ENCODE results near the gene SSTR5. TPM values are rescaled to one million over a fixed set of nuclear protein-coding genes. Genes with fewer than 3 reads are reported as not detected.

SSTR5 gene
- total and polyA plus RNA-seq, 2 of the 4 experiments (the other 2 are of a cell fraction) = not detected

DNA sequence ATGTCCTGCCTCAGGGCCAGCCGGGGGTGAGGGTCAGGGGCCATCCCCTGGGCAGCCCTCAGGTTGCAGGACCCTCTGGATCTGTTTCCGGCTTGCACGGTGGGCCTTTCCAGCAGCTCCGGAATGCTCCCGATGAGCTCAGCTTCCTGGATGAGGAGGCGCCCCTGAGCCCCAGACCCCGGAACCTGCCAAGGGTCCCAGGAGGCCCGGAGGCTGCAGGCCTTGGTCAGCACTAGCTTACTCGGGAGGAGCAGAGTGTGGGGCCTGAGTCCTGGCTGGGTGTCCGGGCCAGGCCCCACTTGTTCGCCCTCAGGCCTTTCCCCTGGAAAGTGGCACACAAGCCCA is 31.1 kb downstream of the SSTR5 start (continued):
- TF ChIP-seq, protein P1, sequence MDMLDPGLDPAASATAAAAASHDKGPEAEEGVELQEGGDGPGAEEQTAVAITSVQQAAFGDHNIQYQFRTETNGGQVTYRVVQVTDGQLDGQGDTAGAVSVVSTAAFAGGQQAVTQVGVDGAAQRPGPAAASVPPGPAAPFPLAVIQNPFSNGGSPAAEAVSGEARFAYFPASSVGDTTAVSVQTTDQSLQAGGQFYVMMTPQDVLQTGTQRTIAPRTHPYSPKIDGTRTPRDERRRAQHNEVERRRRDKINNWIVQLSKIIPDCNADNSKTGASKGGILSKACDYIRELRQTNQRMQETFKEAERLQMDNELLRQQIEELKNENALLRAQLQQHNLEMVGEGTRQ (IDR thresholded peaks at IDR 0.05; ENCODE audit: low read depth, low read length) = no peak

DNA sequence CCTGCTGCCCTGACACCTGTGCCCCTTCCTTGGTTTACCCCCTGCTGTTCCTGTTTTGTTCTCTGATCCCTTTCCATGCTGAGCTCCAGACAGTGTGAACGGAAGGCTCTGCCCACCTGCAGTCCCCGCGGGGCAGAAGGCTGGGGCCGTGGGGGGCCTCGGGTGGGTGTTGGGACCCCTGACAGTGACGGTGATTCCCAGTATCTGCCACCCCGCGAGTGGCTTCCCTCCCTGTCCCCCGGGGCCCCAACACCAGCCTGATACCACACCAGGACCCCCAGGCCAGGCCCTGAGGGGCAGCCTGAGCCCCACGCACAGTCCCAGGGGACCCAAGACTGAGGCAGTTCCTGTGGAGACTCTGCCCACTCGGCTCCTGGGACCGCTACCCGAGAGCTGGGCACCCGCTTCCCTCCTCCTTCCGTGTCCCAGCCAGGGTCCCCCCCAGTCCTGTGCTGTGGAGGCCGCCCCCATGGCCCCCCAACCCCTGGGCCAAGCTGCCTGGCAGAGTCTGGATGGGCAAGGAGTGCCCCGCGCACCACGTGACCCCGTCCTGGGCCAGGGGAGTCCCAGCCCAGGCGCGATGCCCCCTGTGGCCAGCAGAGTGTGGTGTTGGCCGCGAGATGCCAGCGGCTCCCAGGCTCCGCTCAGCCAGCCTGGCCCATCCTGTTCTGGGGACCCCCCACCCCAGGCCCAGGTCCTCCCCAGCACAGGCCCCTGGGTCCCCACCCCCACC is 33.5 kb downstream of the SSTR5 start:
- BruUV-seq (replicated peaks) = no TSS peak
- dilution Hi-C loops (cut with HindIII; ENCODE audit: low sequenced_read_pairs, unreplicated experiment) = no loop called here
- intact Hi-C loops (cut with micrococcal nuclease) = loop anchor here (1.0 kb wide), 1 partner anchor 88 kb away; no protein-coding TSS in a partner anchor

More for the DNA sequence above, 33.5 kb downstream of the SSTR5 start:
- Histone ChIP-seq H3K27ac (ENCODE audit: insufficient read depth, low read length) (no peak overlapping the region), H2BK15ac (ENCODE audit: low read depth, low read length) (no peak overlapping the region), H4K20me1 (ENCODE audit: insufficient read depth, low read length) (no peaks in the 10 kb centered on the region; the same call in 1 of the 2 replicates), H3K27me3 (ENCODE audit: control insufficient read depth, insufficient read depth, low read length) (peaks cover 47% of the 10 kb centered on the region), H2BK120ac (ENCODE audit: low read depth, low read length) (no peak overlapping the region), H3K79me1 (ENCODE audit: low read depth in 1 of 2, low read length in 2 of 2) (no peaks in the 10 kb centered on the region), H2AK5ac (ENCODE audit: low read depth, low read length) (no peak overlapping the region), H3K4me2 (ENCODE audit: low read depth, low read length) (no peak overlapping the region), H4K5ac (ENCODE audit: low read depth, low read length) (no peak overlapping the region), H2AFZ (replicated peaks; ENCODE audit: low read length, poor library complexity) (peak overlapping the region; percentile 81), H3K14ac (replicated peaks; ENCODE audit: low read depth, low read length) (no peak overlapping the region), H2AK9ac (replicated peaks; ENCODE audit: low read depth, low read length, poor library complexity) (peak overlapping the region; percentile 72), H3K4me1 (ENCODE audit: control insufficient read depth, insufficient read depth, low read length) (0 out of 2 replicates have a peak, but pooled peaks cover 2% of the 10 kb centered on the region), H3K9me1 (ENCODE audit: insufficient read depth, low read length) (no peaks in the 10 kb centered on the region), H3K9ac (ENCODE audit: low read depth, low read length) (no peak overlapping the region), H3K56ac (ENCODE audit: extremely low read depth, insufficient read depth, low read length) (no peak overlapping the region), H3K23ac (ENCODE audit: low read depth, low read length) (no peak overlapping the region), H3K36me3 (ENCODE audit: control insufficient read depth, insufficient read depth, low read length) (no peaks in the 10 kb centered on the region), H3K4ac (ENCODE audit: low read depth, low read length) (no peak overlapping the region), H3K18ac (ENCODE audit: low read depth, low read length) (no peak overlapping the region), H4K8ac (ENCODE audit: low read depth in 2 of 2, low read length in 2 of 2) (no peak overlapping the region), H2BK5ac (ENCODE audit: low read depth, low read length, poor library complexity, severe bottlenecking) (no peak overlapping the region), H4K91ac (ENCODE audit: insufficient read depth, low read depth, low read length) (no peak overlapping the region), H2BK20ac (ENCODE audit: low read depth, low read length) (no peak overlapping the region), H3K4me3 (ENCODE audit: insufficient read depth, low read depth, low read length) (no peak overlapping the region), H3K9me3 (ENCODE audit: control insufficient read depth, insufficient read depth, low read length) (no peaks in the 10 kb centered on the region)
- peak; percentile 33 for DNase-seq
- CTCF ChIA-PET = no interaction called here
- peak; percentile 94 for ATAC-seq (ENCODE audit: low read depth)
- in situ Hi-C loops (cut with MboI; ENCODE audit: low sequenced_read_pairs) = no loop called here
- TF ChIP-seq RAD21 (IDR thresholded peaks at IDR 0.05; ENCODE audit: low read length) (peak; percentile 98), MAZ (IDR thresholded peaks at IDR 0.05; ENCODE audit: borderline replicate concordance, low read depth, low read length) (peak; percentile 65; the same call in 1 of the 2 replicates), CHD1 (IDR thresholded peaks at IDR 0.05; ENCODE audit: low read depth, low read length) (no peak), SMC3 (IDR thresholded peaks at IDR 0.05; ENCODE audit: low read depth, low read length) (peak; percentile 99), NFE2L2 (IDR thresholded peaks at IDR 0.05; ENCODE audit: low read depth, low read length) (no peak), POLR2A (IDR thresholded peaks at IDR 0.05; ENCODE audit: low read depth, low read length) (0 out of 2 replicates have a peak, but pooled peaks have one; percentile 29)
- TF ChIP-seq, protein P1 (IDR thresholded peaks at IDR 0.05; ENCODE audit: low read depth, low read length) = peak; percentile 97
- TF ChIP-seq, protein P2, sequence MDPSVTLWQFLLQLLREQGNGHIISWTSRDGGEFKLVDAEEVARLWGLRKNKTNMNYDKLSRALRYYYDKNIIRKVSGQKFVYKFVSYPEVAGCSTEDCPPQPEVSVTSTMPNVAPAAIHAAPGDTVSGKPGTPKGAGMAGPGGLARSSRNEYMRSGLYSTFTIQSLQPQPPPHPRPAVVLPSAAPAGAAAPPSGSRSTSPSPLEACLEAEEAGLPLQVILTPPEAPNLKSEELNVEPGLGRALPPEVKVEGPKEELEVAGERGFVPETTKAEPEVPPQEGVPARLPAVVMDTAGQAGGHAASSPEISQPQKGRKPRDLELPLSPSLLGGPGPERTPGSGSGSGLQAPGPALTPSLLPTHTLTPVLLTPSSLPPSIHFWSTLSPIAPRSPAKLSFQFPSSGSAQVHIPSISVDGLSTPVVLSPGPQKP (IDR thresholded peaks at IDR 0.05; ENCODE audit: borderline replicate concordance, low read depth, low read length) = no peak
- TF ChIP-seq, protein P3, sequence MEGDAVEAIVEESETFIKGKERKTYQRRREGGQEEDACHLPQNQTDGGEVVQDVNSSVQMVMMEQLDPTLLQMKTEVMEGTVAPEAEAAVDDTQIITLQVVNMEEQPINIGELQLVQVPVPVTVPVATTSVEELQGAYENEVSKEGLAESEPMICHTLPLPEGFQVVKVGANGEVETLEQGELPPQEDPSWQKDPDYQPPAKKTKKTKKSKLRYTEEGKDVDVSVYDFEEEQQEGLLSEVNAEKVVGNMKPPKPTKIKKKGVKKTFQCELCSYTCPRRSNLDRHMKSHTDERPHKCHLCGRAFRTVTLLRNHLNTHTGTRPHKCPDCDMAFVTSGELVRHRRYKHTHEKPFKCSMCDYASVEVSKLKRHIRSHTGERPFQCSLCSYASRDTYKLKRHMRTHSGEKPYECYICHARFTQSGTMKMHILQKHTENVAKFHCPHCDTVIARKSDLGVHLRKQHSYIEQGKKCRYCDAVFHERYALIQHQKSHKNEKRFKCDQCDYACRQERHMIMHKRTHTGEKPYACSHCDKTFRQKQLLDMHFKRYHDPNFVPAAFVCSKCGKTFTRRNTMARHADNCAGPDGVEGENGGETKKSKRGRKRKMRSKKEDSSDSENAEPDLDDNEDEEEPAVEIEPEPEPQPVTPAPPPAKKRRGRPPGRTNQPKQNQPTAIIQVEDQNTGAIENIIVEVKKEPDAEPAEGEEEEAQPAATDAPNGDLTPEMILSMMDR (conservative IDR thresholded peaks at IDR 0.05; ENCODE audit: low read depth, low read length) = peak; percentile 96
- POLR2A ChIA-PET (ENCODE audit: unreplicated experiment) = no interaction called here
- 54% methylated on average over 12 of the region's 26 CpGs; no CpG with 5 or more reads in 1 of the 2 experiments for WGBS, 2 experiments (ENCODE audit: extremely low coverage in 2 of 2, insufficient read length in 1 of 2)

All from IMR-90 (cell line).